Vagina (tissue), 2 donors: ENCODE measurements around the gene NAPSA. TPM values are rescaled to one million over a fixed set of nuclear protein-coding genes. Genes with fewer than 3 reads are reported as not detected.

Experiments
- DNase-seq, 2 donors: peaks; one replicate each; pipeline ENCODE4 v3.0.0-alpha.2; 2017; ENCODE audit errors: extremely low spot score in 2 of 2
- H3K27ac ChIP-seq: fragments of 200-600 bp; sonication (generic); one replicate; pipeline ENCODE4 v1.5.1; 2019
- H3K27me3 ChIP-seq: fragments of 200-600 bp; sonication (generic); one replicate; pipeline ENCODE4 v1.5.1; 2019
- H3K36me3 ChIP-seq, 2 donors: fragments of 200-600 bp; sonication (generic); one replicate each; pipeline ENCODE4 v1.5.1; 2017 to 2019
- H3K4me1 ChIP-seq: fragments of 200-600 bp; sonication (generic); one replicate; pipeline ENCODE4 v1.5.1; 2019
- H3K4me3 ChIP-seq, 2 donors: fragments of 200-600 bp; sonication (generic); 1 replicate in 1 of 2; 2 replicates in 1 of 2; pipeline ENCODE4 v1.5.1; 2016 to 2019
- H3K9me3 ChIP-seq: fragments of 200-600 bp; sonication (generic); one replicate; pipeline ENCODE4 v1.5.1; 2019
- CTCF ChIP-seq, 3 experiments: fragments of 450-650 bp in 2 of 3; fragments of 200-600 bp in 1 of 3; sonication (generic) in 1 of 3; IDR thresholded peaks; one replicate each; pipeline ENCODE4 v1.5.1; 2017 to 2019; ENCODE audit warnings: antibody characterized with exemption in 3 of 3, mild to moderate bottlenecking in 2 of 3, moderate library complexity in 2 of 3
- POLR2A ChIP-seq, 2 donors: fragments of 450-650 bp; IDR thresholded peaks; one replicate each; pipeline ENCODE4 v1.6.1; 2017; ENCODE audit warnings: antibody characterized with exemption in 2 of 2, mild to moderate bottlenecking in 2 of 2, moderate library complexity in 2 of 2
- POLR2AphosphoS5 ChIP-seq, 2 donors: sonication (generic); formaldehyde crosslinking; IDR thresholded peaks; one replicate each; pipeline ENCODE4 v1.9.0; 2017; ENCODE audit warnings: antibody characterized with exemption in 2 of 2, mild to moderate bottlenecking in 2 of 2, low read depth in 1 of 2; ENCODE audit not compliant: insufficient read depth in 1 of 2
- intact Hi-C: fragments of 100-400 bp; cut with DNase I; formaldehyde crosslinking; loops from one replicate; pipeline ENCODE4 v1.15.1; 2023
- total RNA-seq: library from RNA; depleted of rRNA; stranded (reverse); fragments of >200 nt; gene quantifications from one replicate; pipeline ENCODE4 v1.2.3, GENCODE V29; 2016

The NAPSA gene
- total RNA-seq, 1 donor from 2014 or later, result 0.74 TPM

GRCh38 chr19:50325310-50326100, 39.9 kb downstream of the NAPSA start:
- no peak for DNase-seq
- intact Hi-C loops, result no loop called here
- Histone ChIP-seq H3K27ac (no peak overlapping the region), H3K36me3 (no peaks in the 10 kb centered on the region), H3K4me1 (peaks cover 32% of the 10 kb centered on the region), H3K27me3 (no peaks in the 10 kb centered on the region), H3K4me3 (no peak overlapping the region), H3K9me3 (no peaks in the 10 kb centered on the region)
- TF ChIP-seq CTCF (IDR thresholded peaks at IDR 0.05) (no peak), POLR2A (IDR thresholded peaks at IDR 0.05) (no peak), POLR2AphosphoS5 (IDR thresholded peaks at IDR 0.05; ENCODE audit: insufficient read depth in 1 of 2, low read depth in 1 of 2) (no peak)

- H3K9me3 ChIP-seq, result no peaks in the 10 kb centered on the region
- no peak overlapping the region for H3K27ac ChIP-seq
- peaks cover 26% of the 10 kb centered on the region for H3K4me1 ChIP-seq
- H3K4me3 ChIP-seq, result no peak overlapping the region
- H3K27me3 ChIP-seq, result no peaks in the 10 kb centered on the region
- intact Hi-C loops, result no loop called here
- no peak for DNase-seq
- H3K36me3 ChIP-seq, result no peaks in the 10 kb centered on the region
- TF ChIP-seq CTCF (IDR thresholded peaks at IDR 0.05) (no peak), POLR2AphosphoS5 (IDR thresholded peaks at IDR 0.05; ENCODE audit: insufficient read depth in 1 of 2, low read depth in 1 of 2) (no peak), POLR2A (IDR thresholded peaks at IDR 0.05) (no peak)
Measured at GRCh38 chr19:50324331-50324730, 41.1 kb downstream of the NAPSA start.

- no peaks in the 10 kb centered on the region for H3K36me3 ChIP-seq
- H3K4me3 ChIP-seq, result no peak overlapping the region
- no peak for TF ChIP-seq CTCF (IDR thresholded peaks at IDR 0.05)
- TF ChIP-seq POLR2AphosphoS5 (IDR thresholded peaks at IDR 0.05; ENCODE audit: insufficient read depth in 1 of 2, low read depth in 1 of 2), result no peak
- no peak for TF ChIP-seq POLR2A (IDR thresholded peaks at IDR 0.05)
- no peaks in the 10 kb centered on the region for H3K9me3 ChIP-seq
- intact Hi-C loops, result no loop called here
- H3K4me1 ChIP-seq, result peaks cover 24% of the 10 kb centered on the region
- no peaks in the 10 kb centered on the region for H3K27me3 ChIP-seq
- DNase-seq, result no peak
- no peak overlapping the region for H3K27ac ChIP-seq
Measured at GRCh38 chr19:50323782-50324133, 41.7 kb downstream of the NAPSA start.

- H3K27me3 ChIP-seq, result no peaks in the 10 kb centered on the region
- H3K9me3 ChIP-seq, result no peaks in the 10 kb centered on the region
- TF ChIP-seq POLR2AphosphoS5 (IDR thresholded peaks at IDR 0.05; ENCODE audit: insufficient read depth in 1 of 2, low read depth in 1 of 2) (no peak), POLR2A (IDR thresholded peaks at IDR 0.05) (no peak), CTCF (IDR thresholded peaks at IDR 0.05) (no peak)
- H3K4me1 ChIP-seq, result peaks cover 24% of the 10 kb centered on the region
- intact Hi-C loops, result no loop called here
- no peak overlapping the region for H3K4me3 ChIP-seq
- H3K36me3 ChIP-seq, result no peaks in the 10 kb centered on the region
- DNase-seq, result no peak
- H3K27ac ChIP-seq, result no peak overlapping the region
Measured at GRCh38 chr19:50322931-50323781, 42.3 kb downstream of the NAPSA start.
